ENCODE measurements around the gene CA6.

The CA6 gene

GRCh38 chr1:9006956-9007615 is 61.4 kb downstream of the CA6 start:
- no peak for TF ChIP-seq FOXP2 (optimal IDR thresholded peaks at IDR 0.05; ENCODE audit: borderline replicate concordance, extremely low read depth, extremely low read length, insufficient read depth)
- no peak for TF ChIP-seq REST (IDR thresholded peaks at IDR 0.05; ENCODE audit: insufficient read depth in 1 of 2, low read depth in 2 of 2, low read length in 2 of 2)
- no peak for TF ChIP-seq TAF1 (IDR thresholded peaks at IDR 0.05; ENCODE audit: borderline replicate concordance, insufficient read depth, low read length)
- no peak for TF ChIP-seq SIN3A (IDR thresholded peaks at IDR 0.05; ENCODE audit: borderline replicate concordance, insufficient read depth, low read length)
- TF ChIP-seq POLR2AphosphoS5 (IDR thresholded peaks at IDR 0.05; ENCODE audit: low read depth, low read length), result no peak

- TF ChIP-seq FOXP2 (optimal IDR thresholded peaks at IDR 0.05; ENCODE audit: borderline replicate concordance, extremely low read depth, extremely low read length, insufficient read depth) (no peak), TAF1 (IDR thresholded peaks at IDR 0.05; ENCODE audit: borderline replicate concordance, insufficient read depth, low read length) (no peak), POLR2AphosphoS5 (IDR thresholded peaks at IDR 0.05; ENCODE audit: low read depth, low read length) (no peak), REST (IDR thresholded peaks at IDR 0.05; ENCODE audit: insufficient read depth in 1 of 2, low read depth in 2 of 2, low read length in 2 of 2) (no peak), SIN3A (IDR thresholded peaks at IDR 0.05; ENCODE audit: borderline replicate concordance, insufficient read depth, low read length) (no peak)
Measured at GRCh38 chr1:9008236-9008635, 62.6 kb downstream of the CA6 start.

GRCh38 chr1:9009438-9010370 is 64.0 kb downstream of the CA6 start:
- TF ChIP-seq REST (IDR thresholded peaks at IDR 0.05; ENCODE audit: insufficient read depth in 1 of 2, low read depth in 2 of 2, low read length in 2 of 2) (no peak), TAF1 (IDR thresholded peaks at IDR 0.05; ENCODE audit: borderline replicate concordance, insufficient read depth, low read length) (no peak), SIN3A (IDR thresholded peaks at IDR 0.05; ENCODE audit: borderline replicate concordance, insufficient read depth, low read length) (no peak), POLR2AphosphoS5 (IDR thresholded peaks at IDR 0.05; ENCODE audit: low read depth, low read length) (no peak), FOXP2 (optimal IDR thresholded peaks at IDR 0.05; ENCODE audit: borderline replicate concordance, extremely low read depth, extremely low read length, insufficient read depth) (no peak)

GRCh38 chr1:9010781-9011323 is 65.2 kb downstream of the CA6 start:
- TF ChIP-seq REST (IDR thresholded peaks at IDR 0.05; ENCODE audit: insufficient read depth in 1 of 2, low read depth in 2 of 2, low read length in 2 of 2) (no peak), SIN3A (IDR thresholded peaks at IDR 0.05; ENCODE audit: borderline replicate concordance, insufficient read depth, low read length) (no peak), FOXP2 (optimal IDR thresholded peaks at IDR 0.05; ENCODE audit: borderline replicate concordance, extremely low read depth, extremely low read length, insufficient read depth) (no peak), TAF1 (IDR thresholded peaks at IDR 0.05; ENCODE audit: borderline replicate concordance, insufficient read depth, low read length) (no peak), POLR2AphosphoS5 (IDR thresholded peaks at IDR 0.05; ENCODE audit: low read depth, low read length) (no peak)

All from PFSK-1 (cell line).